Right lobe of liver (tissue), 4 donors: ENCODE results near the gene CFAP70.
"Not testable (repeated sequence)": the region's sequence is repeated elsewhere in the genome, so short reads cannot be mapped to it uniquely, and the experiment has no call there.

ENCODE experiments used
- CTCF ChIP-seq, 4 donors: fragments of 200-600 bp in 3 of 4; fragments of 450-650 bp in 1 of 4; IDR thresholded peaks; one replicate each; pipeline versions ENCODE4 v1.5.1 to v1.8.0; 2016 to 2022; ENCODE audit warnings: antibody characterized with exemption in 4 of 4, mild to moderate bottlenecking in 2 of 4
- POLR2A ChIP-seq: fragments of 450-650 bp; IDR thresholded peaks from one replicate; pipeline ENCODE4 v1.6.1; 2017; ENCODE audit warnings: antibody characterized with exemption, mild to moderate bottlenecking
- donor health status: DM: no; HTN: no; CAD: no.
- donor health status: DM: no; HTN: no; CAD: no.
- donor health status: DM: no; HTN: yes; CAD: no.

- not testable (repeated sequence) for TF ChIP-seq CTCF (IDR thresholded peaks at IDR 0.05); POLR2A
These were observed 30.1 kb downstream of the CFAP70 start for GRCh38 chr10:73328523-73328922.
